Measurements from ENCODE around the gene CEP112.

The CEP112 gene

GRCh38 chr17:65888649-65889048, 303.3 kb downstream of the CEP112 start:
- no peak for DNase-seq (ENCODE audit: extremely low read depth, low read depth)
- TF ChIP-seq CTCF (IDR thresholded peaks at IDR 0.05; ENCODE audit: low read depth, low read length, missing control alignments): no peak
- no peak overlapping the region for H3K4me3 ChIP-seq (replicated peaks; ENCODE audit: low read depth, low read length)

DNA sequence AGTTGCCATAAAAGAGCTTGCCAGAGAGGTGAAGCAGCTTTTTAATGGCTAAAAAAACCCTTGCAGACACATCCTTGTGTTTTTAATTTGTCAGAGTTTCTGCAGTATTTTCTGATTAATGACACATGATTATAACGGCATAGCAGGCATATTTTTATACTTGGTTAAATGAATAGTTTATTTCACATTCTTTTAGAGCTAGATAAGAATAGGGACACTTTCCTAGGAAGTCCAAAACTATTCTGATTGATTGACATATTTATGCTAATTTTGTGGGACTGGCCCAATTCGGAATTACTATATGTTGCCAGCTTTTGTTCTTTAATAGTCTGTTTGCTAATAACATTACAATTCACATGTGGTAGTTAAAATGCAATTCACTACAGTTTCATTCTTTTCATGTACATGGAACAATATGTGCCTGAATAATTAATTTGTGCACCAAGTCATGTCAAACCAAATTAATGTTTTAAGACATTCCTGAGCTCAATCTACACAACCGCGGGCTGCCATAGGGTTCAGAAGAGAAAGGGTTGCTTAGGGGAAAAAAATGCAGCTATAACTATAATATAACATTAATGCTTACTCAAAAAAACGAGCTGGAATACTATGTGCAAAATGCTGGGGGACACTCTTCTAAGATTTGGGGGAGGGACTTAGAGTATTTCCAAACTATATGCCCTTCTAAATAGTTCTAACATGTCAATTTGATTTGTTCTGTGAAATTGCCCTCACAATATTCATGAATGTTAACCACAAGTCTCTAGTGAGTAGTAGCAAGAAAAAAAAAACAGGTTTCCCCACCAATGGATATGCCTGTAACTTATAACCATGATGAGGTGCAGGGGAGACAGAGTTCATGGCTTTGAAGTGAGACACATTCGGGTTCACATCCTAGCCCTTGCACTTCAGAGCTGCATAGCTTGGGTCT, 305.4 kb downstream of the CEP112 start:
- TF ChIP-seq CTCF (IDR thresholded peaks at IDR 0.05; ENCODE audit: low read depth, low read length, missing control alignments): no peak
- no peak overlapping the region for H3K4me3 ChIP-seq (replicated peaks; ENCODE audit: low read depth, low read length)
- DNase-seq (ENCODE audit: extremely low read depth, low read depth): no peak

DNA sequence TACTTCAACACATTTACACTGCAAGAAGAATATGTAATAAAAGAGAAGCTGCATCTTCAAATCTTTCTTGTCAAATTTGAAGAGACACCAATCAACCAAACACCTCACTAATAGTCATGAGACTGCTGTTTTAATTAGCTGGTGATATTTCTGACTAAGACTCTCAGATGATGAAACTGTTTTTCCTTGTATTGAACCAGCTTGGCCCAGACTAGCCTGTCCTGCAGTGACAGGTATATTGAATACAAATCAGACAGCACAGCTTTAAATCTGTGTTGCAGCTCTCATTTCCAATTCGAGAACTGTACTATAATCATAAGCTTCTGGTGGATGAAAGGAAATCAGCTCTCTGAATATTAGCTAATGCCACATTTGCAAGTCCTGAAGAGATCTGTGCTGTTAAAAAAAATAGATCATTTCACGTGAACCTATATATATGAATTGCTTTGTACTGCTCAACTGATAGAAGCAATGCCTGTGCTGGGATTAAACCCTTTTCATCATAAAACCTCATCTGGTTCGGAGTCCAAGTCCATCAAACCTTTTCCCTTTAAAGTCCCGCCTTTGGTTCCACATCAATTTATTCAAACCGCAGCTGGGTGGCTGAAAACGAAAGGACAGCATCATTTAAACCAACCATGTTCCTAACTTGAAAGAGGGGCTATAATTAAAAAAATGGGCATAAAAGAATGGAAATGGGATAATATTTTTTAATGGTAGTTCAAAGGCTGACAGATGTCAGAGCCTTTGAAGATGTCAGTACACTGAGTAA, 306.2 kb downstream of the CEP112 start:
- H3K4me3 ChIP-seq (replicated peaks; ENCODE audit: low read depth, low read length): no peak overlapping the region; the same call in 1 of the 2 replicates
- TF ChIP-seq CTCF (IDR thresholded peaks at IDR 0.05; ENCODE audit: low read depth, low read length, missing control alignments): no peak
- no peak for DNase-seq (ENCODE audit: extremely low read depth, low read depth)

- no peak for TF ChIP-seq CTCF (IDR thresholded peaks at IDR 0.05; ENCODE audit: low read depth, low read length, missing control alignments)
These were observed 314.9 kb downstream of the CEP112 start for GRCh38 chr17:65876985-65877384.

DNA sequence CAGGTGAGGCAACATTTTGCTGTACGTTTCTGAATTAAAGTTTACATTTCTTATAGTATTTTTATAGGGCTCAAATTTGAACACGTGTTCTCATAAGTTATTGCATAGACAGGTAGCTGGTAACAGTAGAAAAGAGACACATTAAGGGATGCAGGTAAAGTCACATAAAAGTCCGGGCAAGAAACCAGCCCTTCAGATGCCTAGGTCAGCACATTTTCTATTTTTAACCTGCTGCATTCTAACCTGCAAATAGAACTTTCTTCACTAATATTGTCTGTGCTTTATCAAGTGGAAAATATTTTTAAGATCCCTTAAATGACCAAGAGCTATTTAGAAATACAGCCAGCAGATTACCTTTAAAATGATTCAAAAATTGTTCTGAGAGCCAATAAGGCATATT, 323.1 kb downstream of the CEP112 start:
- no peak overlapping the region for H3K4me3 ChIP-seq (replicated peaks; ENCODE audit: low read depth, low read length)
- TF ChIP-seq CTCF (IDR thresholded peaks at IDR 0.05; ENCODE audit: low read depth, low read length, missing control alignments): no peak
- no peak for DNase-seq (ENCODE audit: extremely low read depth, low read depth)

More at GRCh38 chr17:65876985-65877384, 314.9 kb downstream of the CEP112 start:
- DNase-seq (ENCODE audit: extremely low read depth, low read depth): no peak
- no peak overlapping the region for H3K4me3 ChIP-seq (replicated peaks; ENCODE audit: low read depth, low read length)

DNA sequence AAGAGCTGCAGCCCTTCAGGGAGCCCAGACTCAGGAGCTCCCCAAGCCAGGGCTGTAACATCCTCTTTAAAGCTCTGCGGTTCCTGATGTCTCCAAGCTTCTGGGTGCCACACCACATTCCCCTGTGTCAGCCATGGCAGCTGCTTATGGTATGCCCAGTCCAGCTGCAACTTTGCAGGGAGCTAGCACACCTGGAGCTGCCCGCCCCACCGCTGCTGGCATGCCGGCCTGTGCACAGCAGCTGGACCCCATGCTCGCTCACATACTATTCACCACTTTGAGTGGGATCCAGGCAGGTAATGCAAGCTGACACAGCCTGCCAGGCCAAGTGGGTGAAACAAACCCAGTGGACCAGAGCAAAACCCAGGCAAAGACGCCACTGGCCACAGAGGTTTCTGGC, 324.9 kb downstream of the CEP112 start:
- no peak for TF ChIP-seq CTCF (IDR thresholded peaks at IDR 0.05; ENCODE audit: low read depth, low read length, missing control alignments)
- no peak for DNase-seq (ENCODE audit: extremely low read depth, low read depth)
- H3K4me3 ChIP-seq (replicated peaks; ENCODE audit: low read depth, low read length): no peak overlapping the region
